H9 (cell line): ENCODE results near the gene ARHGAP4. TPM values are rescaled to one million over a fixed set of nuclear protein-coding genes. Genes with fewer than 3 reads are reported as not detected.

ENCODE experiments used
- DNase-seq: peaks from one replicate; pipeline ENCODE4 v3.0.0-alpha.2; 2017
- H2AFZ ChIP-seq: one replicate; pipeline ENCODE4 v1.6.1; 2013; ENCODE audit warnings: mild to moderate bottlenecking, low read length, control low read depth, moderate library complexity
- H2AK5ac ChIP-seq: 2 replicates; pipeline ENCODE4 v1.6.1; 2013; ENCODE audit warnings: low read length, control low read depth, mixed read lengths; ENCODE audit not compliant: insufficient read length
- H2BK120ac ChIP-seq: one replicate; pipeline ENCODE4 v1.6.1; 2013; ENCODE audit warnings: low read depth, mild to moderate bottlenecking, low read length, control low read depth, inconsistent platforms; ENCODE audit not compliant: poor library complexity, severe bottlenecking
- H2BK12ac ChIP-seq: 2 replicates; pipeline ENCODE4 v1.6.1; 2013; ENCODE audit warnings: low read length, control low read depth, mixed read lengths, low read depth; ENCODE audit not compliant: insufficient read length
- H2BK15ac ChIP-seq: 2 replicates; pipeline ENCODE4 v1.6.1; 2013; ENCODE audit warnings: low read depth, low read length, control low read depth
- H2BK20ac ChIP-seq: one replicate; pipeline ENCODE4 v1.6.1; 2013; ENCODE audit warnings: low read depth, mild to moderate bottlenecking, low read length, control low read depth, inconsistent platforms; ENCODE audit not compliant: poor library complexity, severe bottlenecking
- H2BK5ac ChIP-seq: 2 replicates; pipeline ENCODE4 v1.6.1; 2013; ENCODE audit warnings: low read length, control low read depth, mixed read lengths; ENCODE audit not compliant: insufficient read length
- H3K14ac ChIP-seq: 2 replicates; pipeline ENCODE4 v1.6.1; 2013; ENCODE audit warnings: low read length, control low read depth; ENCODE audit not compliant: insufficient read depth
- H3K18ac ChIP-seq: 2 replicates; pipeline ENCODE4 v1.6.1; 2013; ENCODE audit warnings: low read depth, mild to moderate bottlenecking, mixed read lengths, low read length, control low read depth; ENCODE audit not compliant: insufficient read length
- H3K23ac ChIP-seq: 2 replicates; pipeline ENCODE4 v1.6.1; 2013; ENCODE audit warnings: low read length, control low read depth, mixed read lengths, low read depth; ENCODE audit not compliant: insufficient read length
- H3K23me2 ChIP-seq: 2 replicates; pipeline ENCODE4 v1.6.1; 2013; ENCODE audit warnings: low read depth, mild to moderate bottlenecking, mixed read lengths, low read length, control low read depth; ENCODE audit not compliant: insufficient read length, poor library complexity, severe bottlenecking
- H3K27ac ChIP-seq: 2 replicates; pipeline ENCODE4 v1.5.1; 2013; ENCODE audit warnings: low read length, control low read depth, mixed read lengths, low read depth; ENCODE audit not compliant: insufficient read length
- H3K27me3 ChIP-seq: 2 replicates; pipeline ENCODE4 v1.6.1; 2013; ENCODE audit warnings: low read length, control low read depth, inconsistent platforms; ENCODE audit not compliant: insufficient read depth
- H3K4ac ChIP-seq: 2 replicates; pipeline ENCODE4 v1.6.1; 2013; ENCODE audit warnings: low read depth, mild to moderate bottlenecking, control low read depth, inconsistent platforms, low read length, moderate library complexity
- H3K4me1 ChIP-seq: 2 replicates; pipeline ENCODE4 v1.6.1; 2013; ENCODE audit warnings: low read length, control low read depth, inconsistent platforms; ENCODE audit not compliant: insufficient read depth
- H3K4me2 ChIP-seq: 2 replicates; pipeline ENCODE4 v1.6.1; 2013; ENCODE audit warnings: low read length, control low read depth, mixed read lengths; ENCODE audit not compliant: insufficient read length, insufficient read depth
- H3K56ac ChIP-seq: 2 replicates; pipeline ENCODE4 v1.6.1; 2013; ENCODE audit warnings: low read depth, mild to moderate bottlenecking, mixed read lengths, low read length, control low read depth; ENCODE audit not compliant: insufficient read length
- H3K79me1 ChIP-seq: 2 replicates; pipeline ENCODE4 v1.6.1; 2013; ENCODE audit warnings: low read depth, mild to moderate bottlenecking, moderate library complexity, low read length, control low read depth, inconsistent platforms; ENCODE audit not compliant: insufficient read depth, poor library complexity, severe bottlenecking
- H3K79me2 ChIP-seq: 2 replicates; pipeline ENCODE4 v1.6.1; 2013; ENCODE audit warnings: low read length, control low read depth, inconsistent platforms; ENCODE audit not compliant: insufficient read depth
- H3K9ac ChIP-seq: 2 replicates; pipeline ENCODE4 v1.6.1; 2013; ENCODE audit warnings: low read length, control low read depth, mixed read lengths; ENCODE audit not compliant: insufficient read length; ENCODE audit errors: extremely low read depth
- H3K9me3 ChIP-seq: one replicate; pipeline ENCODE4 v1.6.1; 2013; ENCODE audit warnings: low read depth, low read length, inconsistent platforms; ENCODE audit not compliant: control insufficient read depth
- H3T11ph ChIP-seq: one replicate; pipeline ENCODE4 v1.6.1; 2013; ENCODE audit warnings: mild to moderate bottlenecking, low read length, control low read depth, inconsistent platforms
- H4K20me1 ChIP-seq: one replicate; pipeline ENCODE4 v1.6.1; 2013; ENCODE audit not compliant: control insufficient read depth, insufficient read length, insufficient read depth
- H4K5ac ChIP-seq: 2 replicates; pipeline ENCODE4 v1.6.1; 2013; ENCODE audit warnings: low read depth, mild to moderate bottlenecking, mixed read lengths, low read length, control low read depth; ENCODE audit not compliant: insufficient read length
- H4K8ac ChIP-seq: replicated peaks from 2 replicates; pipeline ENCODE4 v1.6.1; 2013; ENCODE audit warnings: low read length, control low read depth, mixed read lengths, low read depth; ENCODE audit not compliant: insufficient read length
- H4K91ac ChIP-seq: 2 replicates; pipeline ENCODE4 v1.6.1; 2013; ENCODE audit warnings: low read depth, mild to moderate bottlenecking, moderate library complexity, mixed read lengths, low read length, control low read depth; ENCODE audit not compliant: insufficient read length
- H3K27ac Mint-ChIP-seq, 3 experiments: 2 replicates in 2 of 3; 3 replicates in 1 of 3; pipeline ENCODE4 v1.8.0; 2020 to 2021; ENCODE audit warnings: mixed read lengths in 3 of 3, mild to moderate bottlenecking in 1 of 3, moderate library complexity in 1 of 3
- H3K27me3 Mint-ChIP-seq: 2 replicates; pipeline ENCODE4 v1.8.0; 2021; ENCODE audit warnings: low read depth, mild to moderate bottlenecking, moderate library complexity, mixed read lengths
- H3K36me3 Mint-ChIP-seq, 3 experiments: 2 replicates in 2 of 3; 3 replicates in 1 of 3; pipeline ENCODE4 v1.8.0; 2020 to 2021; ENCODE audit warnings: low read depth in 3 of 3, mixed read lengths in 3 of 3; ENCODE audit not compliant: insufficient read depth in 1 of 3
- H3K4me1 Mint-ChIP-seq, 2 experiments: 2 replicates each; pipeline ENCODE4 v1.8.0; 2020; ENCODE audit warnings: mixed read lengths in 2 of 2
- H3K4me3 Mint-ChIP-seq, 2 experiments: 2 replicates in 1 of 2; 3 replicates in 1 of 2; pipeline ENCODE4 v1.8.0; 2020 to 2021; ENCODE audit warnings: mild to moderate bottlenecking in 2 of 2, mixed read lengths in 2 of 2, moderate library complexity in 1 of 2
- H3K9me3 Mint-ChIP-seq, 2 experiments: 2 replicates in 1 of 2; 3 replicates in 1 of 2; pipeline ENCODE4 v1.8.0; 2020; ENCODE audit warnings: mild to moderate bottlenecking in 2 of 2, mixed read lengths in 2 of 2, moderate library complexity in 1 of 2
- WGBS: extraction: QIAGEN DNeasy Blood & Tissue Kit; methylation state at CpG from one replicate; pipeline ENCODE4 v1.1.7; 2013; ENCODE audit warnings: missing lambda C conversion rate, low lambda C conversion rate, mixed read lengths; ENCODE audit not compliant: insufficient read length; ENCODE audit errors: extremely low coverage; 5-methylcytosine and 5-hydroxymethylcytosine counted together
- total RNA-seq: library from RNA; stranded (reverse); gene quantifications from 2 replicates; pipeline ENCODE4 v1.2.1, GENCODE V29; 2021
- TF ChIP-seq, protein P1 (sequence below): fragments of 200-600 bp; sonication (generic); conservative IDR thresholded peaks from 3 replicates; pipeline ENCODE4 v1.8.0; 2021; ENCODE audit warnings: antibody characterized with exemption, mild to moderate bottlenecking

Gene ARHGAP4
- total RNA-seq, 1 experiment from 2014 or later: 37.8 TPM

DNA sequence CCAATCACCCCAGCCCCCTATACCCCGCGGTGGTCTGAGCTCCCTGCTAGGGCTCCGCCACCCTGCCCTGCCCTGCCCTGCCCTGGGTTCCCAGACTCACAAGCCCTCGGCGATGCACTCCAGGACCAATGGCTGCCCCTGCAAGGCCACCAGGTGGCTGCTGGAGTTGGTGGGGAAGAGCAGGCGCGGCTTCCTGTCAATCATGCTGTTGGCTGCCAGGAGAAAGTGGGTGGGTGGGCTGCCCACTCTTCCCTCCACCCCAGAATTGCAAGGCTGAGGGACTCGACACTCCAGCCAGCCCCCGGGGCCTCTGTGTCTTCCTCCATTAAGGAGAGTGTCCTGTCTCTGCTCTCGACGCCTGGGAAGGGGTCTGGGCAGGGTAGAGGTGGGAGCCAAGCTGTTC, 55.8 kb downstream of the ARHGAP4 start:
- no peaks in the 10 kb centered on the region for H3K79me2 ChIP-seq
- H2AK5ac ChIP-seq: no peak overlapping the region
- no peak overlapping the region; a peak in 1 of 5 replicates for H3K4me3 Mint-ChIP-seq

More for the DNA sequence above, 55.8 kb downstream of the ARHGAP4 start:
- no peak overlapping the region for H3K23ac ChIP-seq
- peaks cover 12% of the 10 kb centered on the region for H3K9me3 ChIP-seq
- H3K27ac ChIP-seq: no peak overlapping the region
- DNase-seq: no peak
- no peak overlapping the region for H4K8ac ChIP-seq
- H3K4me1 ChIP-seq: no peaks in the 10 kb centered on the region
- H2BK15ac ChIP-seq: no peak overlapping the region
- no peak overlapping the region for H3K4me2 ChIP-seq
- no peaks in the 10 kb centered on the region for H3K23me2 ChIP-seq
- no peak overlapping the region for H4K91ac ChIP-seq
- no peak overlapping the region for H4K5ac ChIP-seq
- no peak overlapping the region for H3K18ac ChIP-seq
- H3K9ac ChIP-seq: no peak overlapping the region
- no peak overlapping the region for H3K4ac ChIP-seq
- H2BK12ac ChIP-seq: no peak overlapping the region
- H3K27me3 ChIP-seq: no peaks in the 10 kb centered on the region
- no peak overlapping the region; a peak in 1 of 7 replicates for H3K27ac Mint-ChIP-seq
- H4K20me1 ChIP-seq: no peaks in the 10 kb centered on the region
- H2AFZ ChIP-seq: no peak overlapping the region
- peaks cover 12 to 39% (median 24%) of the 10 kb centered on the region in 3 experiments for H3K36me3 Mint-ChIP-seq
- WGBS: no CpG with 5 or more reads among the region's 11 CpGs
- H3K79me1 ChIP-seq: no peaks in the 10 kb centered on the region
- no peak overlapping the region for H2BK5ac ChIP-seq
- H3K9me3 Mint-ChIP-seq: peaks cover 70 to 90% of the 10 kb centered on the region in 2 experiments
- H3T11ph ChIP-seq: no peak overlapping the region
- no peak overlapping the region for H2BK120ac ChIP-seq
- no peak overlapping the region for H2BK20ac ChIP-seq
- no peak overlapping the region for H3K56ac ChIP-seq
- no peak overlapping the region for H3K14ac ChIP-seq
- TF ChIP-seq, protein P1, sequence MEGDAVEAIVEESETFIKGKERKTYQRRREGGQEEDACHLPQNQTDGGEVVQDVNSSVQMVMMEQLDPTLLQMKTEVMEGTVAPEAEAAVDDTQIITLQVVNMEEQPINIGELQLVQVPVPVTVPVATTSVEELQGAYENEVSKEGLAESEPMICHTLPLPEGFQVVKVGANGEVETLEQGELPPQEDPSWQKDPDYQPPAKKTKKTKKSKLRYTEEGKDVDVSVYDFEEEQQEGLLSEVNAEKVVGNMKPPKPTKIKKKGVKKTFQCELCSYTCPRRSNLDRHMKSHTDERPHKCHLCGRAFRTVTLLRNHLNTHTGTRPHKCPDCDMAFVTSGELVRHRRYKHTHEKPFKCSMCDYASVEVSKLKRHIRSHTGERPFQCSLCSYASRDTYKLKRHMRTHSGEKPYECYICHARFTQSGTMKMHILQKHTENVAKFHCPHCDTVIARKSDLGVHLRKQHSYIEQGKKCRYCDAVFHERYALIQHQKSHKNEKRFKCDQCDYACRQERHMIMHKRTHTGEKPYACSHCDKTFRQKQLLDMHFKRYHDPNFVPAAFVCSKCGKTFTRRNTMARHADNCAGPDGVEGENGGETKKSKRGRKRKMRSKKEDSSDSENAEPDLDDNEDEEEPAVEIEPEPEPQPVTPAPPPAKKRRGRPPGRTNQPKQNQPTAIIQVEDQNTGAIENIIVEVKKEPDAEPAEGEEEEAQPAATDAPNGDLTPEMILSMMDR: no peak
- no peaks in the 10 kb centered on the region; the same call in none of the 2 replicates for H3K27me3 Mint-ChIP-seq
- peaks cover 2 to 26% of the 10 kb centered on the region in 2 experiments; a peak in 3 of 4 replicates for H3K4me1 Mint-ChIP-seq
